NOMO-1 treated with dmso at 0.1 percent for 144 hours (cell line): Measurements from ENCODE around the gene ERC2.

Source experiments
- DNase-seq: peaks from one replicate; lab custom pipeline; 2025; ENCODE audit not compliant: unreplicated experiment; lab: John Stamatoyannopoulos, UW

ERC2 gene

DNA sequence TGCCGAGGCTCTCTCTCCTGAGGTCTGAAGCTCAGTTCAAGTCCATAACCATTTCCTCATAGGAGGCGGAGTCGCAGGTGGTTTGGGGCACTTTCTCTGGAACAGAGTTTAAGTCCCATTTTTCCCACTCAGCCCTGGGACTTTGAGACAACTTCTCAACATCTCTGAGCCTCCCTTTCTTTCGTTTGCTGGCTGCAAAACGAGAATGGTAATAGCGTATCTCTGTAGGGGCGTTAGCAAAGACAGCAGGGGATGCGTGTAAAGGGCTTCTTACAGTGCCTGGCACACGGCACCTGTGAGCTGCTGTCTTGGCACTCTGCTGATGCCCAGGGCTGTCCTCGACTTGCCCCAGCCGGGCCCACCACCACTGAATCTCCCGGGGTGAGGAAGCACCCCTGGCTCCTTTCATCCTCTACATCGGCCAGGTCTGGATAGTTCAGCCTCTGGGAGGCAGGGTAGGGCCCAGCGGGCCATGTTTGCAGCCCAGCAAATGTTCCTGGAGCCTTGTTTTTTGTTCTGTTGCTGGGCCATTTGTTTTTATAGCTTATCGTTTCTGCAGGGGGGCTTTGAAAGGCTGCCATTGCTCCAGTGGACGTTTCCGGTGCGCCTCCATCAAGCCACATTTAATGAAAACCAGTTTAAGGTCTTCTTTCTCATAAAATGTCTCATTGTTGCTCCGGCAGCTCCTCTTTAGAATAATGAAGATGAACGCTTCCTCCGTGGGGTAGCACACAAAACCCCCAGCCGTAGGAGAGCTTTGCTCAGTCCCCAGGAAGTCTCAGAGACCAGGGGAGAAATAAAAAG is 921.2 kb downstream of the ERC2 start:
- no peak for DNase-seq

DNA sequence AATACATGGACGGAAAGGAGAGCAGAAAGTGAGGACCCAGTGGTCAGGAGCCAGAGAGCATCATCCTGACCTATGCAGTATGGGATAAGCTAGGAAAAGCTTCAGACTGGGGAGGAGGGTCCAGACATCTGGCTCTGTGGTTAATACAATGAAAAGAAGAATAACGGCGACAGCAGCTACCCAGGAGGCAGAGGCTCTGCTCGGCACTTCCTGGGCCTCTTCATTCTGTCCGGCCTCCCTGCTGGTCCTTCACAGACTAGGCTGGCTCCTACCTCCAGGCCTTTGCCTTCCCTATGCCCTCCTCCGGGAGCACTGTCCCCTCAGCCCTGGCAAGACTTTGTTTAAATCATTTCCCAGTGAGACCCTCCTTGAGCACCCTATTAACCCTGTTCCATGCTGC is 922.3 kb downstream of the ERC2 start:
- no peak for DNase-seq

DNA sequence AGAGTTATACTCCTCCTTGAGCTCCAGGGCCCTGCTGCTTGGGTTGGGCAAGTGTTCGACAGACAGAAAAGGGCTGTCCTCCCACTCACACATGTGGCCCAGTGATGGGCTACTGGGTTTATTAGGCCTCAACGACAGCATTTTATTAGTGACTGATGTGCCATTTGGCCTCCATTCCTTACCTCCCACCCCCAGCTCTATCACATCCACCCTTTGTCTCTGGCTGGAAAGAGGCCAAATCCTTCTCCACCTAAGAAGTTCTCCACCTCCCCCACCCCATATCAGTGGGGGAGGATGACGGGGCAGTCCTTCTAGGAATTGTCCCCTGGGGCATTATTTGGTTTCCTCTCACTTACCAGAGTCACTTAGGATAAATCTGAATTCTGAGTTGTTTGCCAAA is 924.0 kb downstream of the ERC2 start:
- no peak for DNase-seq

DNA sequence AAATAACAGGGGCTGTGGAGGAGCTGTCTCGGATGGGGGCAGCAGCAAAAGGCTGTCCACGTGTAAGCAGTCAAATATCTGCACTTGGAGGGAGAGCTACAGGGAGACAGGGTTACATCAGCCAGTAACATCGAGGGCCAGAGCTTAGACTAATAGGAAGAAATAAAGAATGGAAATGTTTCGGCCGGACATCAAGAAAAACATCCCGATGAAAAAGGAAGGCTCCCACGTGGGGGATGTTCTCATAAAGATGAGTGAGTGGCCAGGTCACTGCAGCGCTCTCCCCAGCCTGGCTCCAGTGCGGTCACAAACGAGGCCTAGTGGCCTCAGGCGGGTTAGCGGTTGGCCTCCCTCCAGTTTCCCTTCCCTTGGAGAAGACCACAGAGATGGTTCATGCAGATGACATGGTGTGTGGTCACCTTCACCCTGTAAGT is 925.1 kb downstream of the ERC2 start:
- DNase-seq, result no peak

DNA sequence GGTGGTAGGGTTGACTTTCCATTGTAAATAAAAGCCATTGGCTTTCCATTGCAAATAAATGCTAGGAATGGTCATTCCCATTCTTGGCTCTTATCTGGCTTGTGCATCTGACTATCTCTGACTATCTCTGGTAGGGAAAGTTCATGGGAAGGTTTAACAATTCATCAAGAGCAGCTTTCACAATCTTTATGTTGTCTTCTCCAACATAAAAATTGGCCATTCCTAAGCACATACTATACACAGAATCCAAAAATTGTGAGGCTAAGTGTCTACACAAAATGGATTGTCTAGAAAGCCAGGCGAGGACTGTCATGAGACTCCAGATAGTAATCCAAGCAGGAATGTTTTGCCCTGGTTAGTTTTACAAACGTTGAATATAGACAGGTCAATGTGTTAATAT is 926.8 kb downstream of the ERC2 start:
- no peak for DNase-seq

DNA sequence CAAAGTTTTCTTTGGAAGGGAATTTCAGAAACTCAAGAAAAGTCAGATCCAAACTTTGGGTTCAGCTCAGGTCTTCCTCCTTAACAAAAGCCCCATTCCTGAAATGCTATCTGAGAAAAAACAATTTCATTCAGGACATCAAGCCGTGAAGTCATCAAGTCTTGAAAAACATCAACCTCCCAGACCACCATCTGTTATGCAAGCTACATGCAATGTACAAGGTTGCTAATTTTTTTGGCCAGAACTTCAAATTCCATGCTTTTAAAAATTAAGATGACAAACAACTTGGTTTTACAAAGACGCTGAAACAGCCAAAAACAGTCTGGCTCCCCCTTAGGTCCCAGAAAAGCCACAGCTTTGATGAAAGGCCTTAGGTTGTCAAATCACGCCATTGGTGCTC is 927.3 kb downstream of the ERC2 start:
- no peak for DNase-seq

DNA sequence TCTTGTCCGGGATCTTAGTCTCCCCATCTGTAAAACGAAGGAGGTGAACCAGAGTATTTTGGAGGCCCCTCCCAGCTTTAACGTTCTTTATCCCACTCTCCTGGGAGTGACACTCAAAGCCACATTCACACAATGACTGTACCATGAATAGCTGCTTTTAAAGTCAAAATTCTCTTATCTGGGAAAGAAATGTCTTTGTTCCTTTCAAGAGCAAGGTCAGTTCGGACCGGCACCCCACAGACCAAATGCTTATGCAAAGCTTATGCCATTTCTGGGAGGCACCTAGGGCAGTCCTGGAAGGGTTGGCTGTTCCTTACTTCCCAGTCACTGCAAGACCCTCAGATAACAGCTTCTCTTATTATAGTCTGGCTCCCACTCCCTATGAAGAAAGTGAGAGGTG is 927.7 kb downstream of the ERC2 start:
- no peak for DNase-seq

DNA sequence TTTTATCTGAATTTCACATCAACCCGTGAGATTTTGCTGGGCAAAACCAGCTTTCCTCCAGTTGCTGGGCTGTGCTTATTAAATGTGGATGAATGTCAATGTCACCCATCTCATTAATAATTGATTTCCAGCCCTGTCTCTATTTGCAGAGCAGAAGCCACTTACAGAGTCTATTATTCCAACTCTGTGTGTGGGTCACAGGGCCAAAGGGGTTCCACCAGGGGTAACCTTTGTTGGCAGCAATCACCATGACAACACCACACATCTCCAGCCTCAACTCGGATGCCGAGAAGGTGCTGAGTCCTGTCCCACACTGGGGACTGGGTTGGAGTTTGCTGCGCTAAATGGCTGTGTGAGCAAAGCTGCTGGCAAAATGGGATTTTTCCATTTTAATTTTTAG is 930.1 kb downstream of the ERC2 start:
- no peak for DNase-seq

DNA sequence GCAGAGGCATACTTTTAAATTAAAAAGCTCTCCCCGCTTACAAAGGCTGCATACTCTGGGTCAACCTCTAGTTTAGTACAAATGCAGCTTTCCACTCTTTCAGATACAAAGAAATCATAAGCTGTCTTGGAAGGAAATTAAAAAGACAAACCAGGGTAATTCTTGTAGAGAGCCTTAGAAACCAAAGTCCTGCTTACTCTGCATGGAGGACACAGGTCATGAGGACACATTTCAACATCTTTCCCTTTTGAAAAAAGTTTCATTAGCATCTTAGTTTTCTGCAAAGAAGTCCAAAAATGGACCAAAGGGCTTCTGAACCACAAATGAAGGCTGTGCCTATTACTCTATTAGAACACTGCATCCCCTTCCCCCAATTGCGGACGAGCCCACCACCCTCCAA is 930.7 kb downstream of the ERC2 start:
- DNase-seq, result no peak

DNA sequence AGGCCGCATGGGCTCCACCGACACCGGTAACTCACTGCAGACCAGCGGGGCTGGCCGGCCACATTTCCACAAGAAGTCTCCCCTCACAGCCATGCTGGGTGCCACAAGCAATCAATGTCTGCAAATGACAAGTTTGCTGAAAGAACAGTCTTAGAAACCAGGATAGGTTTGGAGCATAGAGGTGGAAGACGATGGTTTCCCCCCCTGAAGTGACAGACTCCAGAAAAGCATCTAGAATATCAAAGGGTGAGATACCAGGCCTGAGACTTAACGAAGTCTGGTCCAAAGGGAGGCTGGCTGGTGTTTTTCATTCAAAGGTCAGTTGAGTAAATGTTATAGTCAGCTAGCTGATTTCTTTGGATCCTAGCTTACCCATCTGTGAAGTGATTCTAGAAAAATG is 931.1 kb downstream of the ERC2 start:
- DNase-seq, result no peak

DNA sequence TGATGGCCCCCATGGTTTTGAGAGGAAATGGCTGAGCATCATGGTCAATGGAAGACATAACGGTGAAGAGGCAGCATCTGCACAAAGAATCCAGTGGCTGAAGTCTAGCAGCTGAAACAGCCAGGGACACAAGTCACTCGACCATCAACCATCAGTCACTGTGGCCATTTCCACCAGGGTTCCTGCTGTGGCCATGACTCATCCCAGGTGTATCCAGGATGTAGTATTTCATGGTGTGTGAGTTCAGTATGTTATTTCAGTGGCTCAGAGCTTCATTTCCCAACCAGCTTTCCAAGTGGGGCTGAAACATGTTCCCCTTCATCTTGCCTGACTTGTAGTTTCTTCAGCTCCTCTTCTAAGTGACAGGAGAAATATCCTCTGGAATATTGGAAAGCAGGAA is 933.4 kb downstream of the ERC2 start:
- no peak for DNase-seq

DNA sequence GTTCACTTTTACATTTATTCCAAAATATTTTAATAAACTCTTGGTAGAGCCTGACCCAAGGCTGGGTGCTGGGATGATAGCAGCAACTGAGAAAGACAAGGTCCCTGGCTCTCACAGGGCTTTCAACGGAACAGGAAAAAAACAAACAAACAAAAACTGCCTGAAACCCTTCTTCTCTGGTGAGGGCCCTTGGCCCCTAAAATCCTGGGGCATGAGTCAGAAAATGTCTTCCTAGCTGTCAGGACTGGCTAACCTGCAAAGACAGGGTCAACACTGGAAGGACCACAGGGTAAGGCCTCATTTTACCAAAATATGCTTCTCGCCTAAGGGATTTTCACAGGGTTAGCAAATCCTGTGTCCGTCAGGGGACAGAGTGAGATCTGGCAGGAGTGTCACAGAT is 935.5 kb downstream of the ERC2 start:
- DNase-seq, result no peak

DNA sequence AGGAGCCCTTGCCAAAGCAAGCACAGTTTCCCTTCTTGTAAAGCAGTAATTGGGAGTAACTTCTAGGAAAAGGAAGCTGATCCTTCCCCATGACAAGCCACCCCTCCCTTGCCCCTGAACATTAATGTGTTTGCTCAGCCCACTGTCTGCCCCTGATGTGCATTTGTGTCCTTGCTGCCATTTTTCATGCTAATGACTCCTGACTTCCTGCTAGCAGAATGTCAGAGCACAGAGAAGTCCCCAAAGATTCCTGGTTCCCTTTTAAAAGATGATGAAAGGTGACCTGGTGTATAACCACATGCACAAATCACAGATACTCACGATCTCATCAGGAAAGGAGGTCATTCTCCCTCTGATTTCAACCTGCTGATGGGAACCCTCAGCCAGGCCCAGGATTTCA is 936.9 kb downstream of the ERC2 start:
- no peak for DNase-seq

DNA sequence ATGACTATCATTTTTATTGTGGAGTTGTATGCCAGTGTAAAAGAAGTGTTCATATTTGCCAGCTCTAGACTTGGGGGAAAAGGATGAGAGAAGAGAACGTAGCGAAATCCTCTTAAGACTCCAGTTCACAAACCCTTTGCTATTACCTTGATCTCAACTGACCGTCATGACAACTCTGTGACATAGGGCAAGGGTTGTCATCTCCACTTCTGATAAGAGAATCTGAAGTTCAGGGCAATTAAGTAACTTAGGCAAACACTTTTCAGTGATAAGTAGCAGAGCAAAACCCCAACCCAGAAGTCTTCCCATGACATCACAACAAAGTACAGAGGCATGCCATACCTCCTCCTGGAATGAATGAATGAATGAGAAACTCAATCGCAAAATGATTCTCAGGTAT is 940.9 kb downstream of the ERC2 start:
- no peak for DNase-seq

DNA sequence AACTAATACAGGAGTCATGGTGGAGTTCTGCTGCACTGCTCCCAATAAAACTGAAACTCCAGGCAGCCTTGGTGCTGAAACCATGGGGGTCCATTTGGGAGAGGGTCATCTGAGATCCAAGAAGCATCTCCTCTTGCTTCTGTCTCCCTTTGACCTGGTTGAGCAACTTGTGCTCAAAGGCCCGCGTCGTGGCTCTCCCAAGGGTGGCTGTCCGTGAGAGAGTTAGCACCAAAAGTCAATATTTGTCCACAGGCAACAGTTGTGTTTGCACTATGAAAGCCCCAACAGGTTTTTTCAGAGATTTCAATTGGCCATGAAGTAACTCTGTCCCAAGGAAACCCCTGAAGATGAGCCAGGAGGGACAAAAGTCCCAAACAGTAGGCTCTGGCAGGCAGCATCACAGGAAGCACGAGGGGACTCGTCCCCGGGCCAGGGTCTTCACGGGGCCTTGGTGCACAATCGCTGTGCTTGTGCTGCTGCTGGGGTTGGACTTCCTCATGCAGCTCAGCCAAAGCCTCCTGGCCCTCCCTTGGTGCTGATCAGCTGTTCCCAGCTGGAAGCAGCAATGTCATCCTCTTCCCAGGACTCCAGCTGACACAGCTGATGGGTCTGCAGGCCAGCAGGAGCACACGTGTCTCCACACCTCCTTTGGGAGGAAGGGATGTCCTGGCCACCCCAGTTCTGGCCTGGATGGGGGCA is 941.8 kb downstream of the ERC2 start:
- no peak for DNase-seq

DNA sequence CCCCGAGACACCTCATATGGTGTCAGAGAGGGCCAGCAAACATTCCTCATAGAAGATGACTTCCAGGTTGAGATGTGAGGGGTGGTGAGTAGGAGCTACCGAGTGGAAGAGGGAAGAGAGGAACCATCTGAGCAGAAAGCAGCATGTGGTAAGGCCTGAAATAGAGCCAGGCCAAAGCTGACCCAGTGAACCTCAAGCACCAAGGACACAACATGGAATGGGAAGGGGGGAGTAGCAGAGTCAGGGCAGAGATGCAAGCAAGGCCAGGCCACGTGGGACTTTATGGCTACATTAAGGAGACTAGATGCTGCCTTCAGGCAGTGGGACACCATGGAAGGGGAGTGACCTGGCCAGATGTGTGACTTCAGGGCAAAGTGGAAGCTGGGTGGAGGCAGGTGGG is 942.8 kb downstream of the ERC2 start:
- no peak for DNase-seq

DNA sequence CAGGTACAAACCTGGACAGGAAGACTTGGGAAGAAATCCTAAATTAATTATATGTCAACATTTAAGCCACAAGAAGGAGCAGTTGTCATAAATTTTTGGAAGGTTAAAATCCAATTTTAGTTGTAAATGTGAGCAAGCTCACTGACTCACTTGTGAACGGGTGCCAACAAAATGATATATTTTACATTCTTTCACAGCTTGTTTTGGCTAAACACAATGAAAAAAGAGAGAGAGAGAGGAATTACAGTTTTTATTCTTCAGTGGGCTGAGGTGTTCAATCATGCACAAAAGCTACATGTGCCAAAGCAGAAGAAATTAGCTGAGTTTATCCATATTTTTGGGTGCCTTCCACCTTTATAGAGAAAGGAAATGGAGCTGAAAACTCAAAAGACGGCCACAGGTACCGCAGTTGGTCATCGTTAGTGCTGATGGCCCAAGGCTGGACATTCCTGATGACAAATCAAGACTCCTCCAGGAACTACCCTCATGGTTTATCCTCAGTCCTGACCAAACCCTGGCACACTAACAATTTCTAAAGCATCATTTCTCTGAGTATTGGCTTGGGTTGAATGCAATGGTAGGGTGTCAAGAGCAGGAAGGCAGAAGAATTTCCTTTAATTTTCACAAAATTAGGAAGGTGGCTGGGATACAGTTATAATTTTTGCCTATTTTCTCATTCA is 943.6 kb downstream of the ERC2 start:
- no peak for DNase-seq

DNA sequence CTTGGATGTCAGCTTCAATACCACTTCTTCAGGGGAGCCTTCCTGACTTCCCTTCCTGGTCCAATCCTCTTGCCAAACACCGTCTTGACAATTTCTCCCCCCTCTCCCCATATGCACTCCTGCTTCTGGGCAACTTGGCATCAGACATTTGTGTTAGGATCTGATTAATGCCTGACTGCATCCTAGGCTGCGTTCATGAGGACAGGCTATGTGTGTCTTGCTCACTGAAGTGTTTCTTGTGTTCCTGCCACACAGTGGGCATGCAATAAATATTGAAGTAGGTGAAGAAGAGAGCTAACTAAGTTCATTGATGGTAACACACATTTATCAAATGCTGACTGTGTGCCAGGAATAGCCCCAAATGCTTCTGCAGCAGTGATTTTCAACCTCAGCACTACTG is 944.8 kb downstream of the ERC2 start:
- no peak for DNase-seq

DNA sequence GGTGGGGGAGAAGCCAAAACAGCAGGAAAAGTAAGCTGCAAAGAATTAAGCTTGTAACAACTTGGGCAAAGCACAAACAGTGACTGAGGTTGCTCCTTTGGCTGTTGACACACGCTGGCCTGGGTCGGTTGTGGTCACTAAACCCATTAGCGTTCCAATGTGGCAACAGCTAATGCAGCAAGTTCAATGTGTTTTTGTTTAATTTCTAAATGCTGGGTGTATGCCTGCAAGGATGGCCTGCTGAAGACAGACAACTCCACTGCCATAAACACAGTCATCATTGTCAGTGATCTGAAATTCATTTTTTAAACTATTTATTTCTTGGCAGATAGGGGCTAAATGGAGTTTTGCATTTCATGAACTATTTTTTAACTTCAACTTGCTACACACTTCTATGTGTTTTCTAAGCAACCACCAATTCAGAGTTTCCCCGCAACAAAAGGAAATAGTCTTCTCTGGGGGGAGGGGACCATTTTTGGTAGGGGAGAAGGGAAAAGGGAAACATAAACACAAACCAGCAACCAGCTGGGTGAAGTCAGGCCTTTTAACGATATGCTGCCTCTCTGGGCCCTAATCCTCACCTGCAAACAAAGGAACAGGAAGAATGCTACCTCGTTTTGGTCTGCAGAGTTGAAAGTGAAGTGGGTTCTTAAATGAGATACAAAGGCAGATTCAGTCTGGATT is 946.4 kb downstream of the ERC2 start:
- DNase-seq, result no peak

DNA sequence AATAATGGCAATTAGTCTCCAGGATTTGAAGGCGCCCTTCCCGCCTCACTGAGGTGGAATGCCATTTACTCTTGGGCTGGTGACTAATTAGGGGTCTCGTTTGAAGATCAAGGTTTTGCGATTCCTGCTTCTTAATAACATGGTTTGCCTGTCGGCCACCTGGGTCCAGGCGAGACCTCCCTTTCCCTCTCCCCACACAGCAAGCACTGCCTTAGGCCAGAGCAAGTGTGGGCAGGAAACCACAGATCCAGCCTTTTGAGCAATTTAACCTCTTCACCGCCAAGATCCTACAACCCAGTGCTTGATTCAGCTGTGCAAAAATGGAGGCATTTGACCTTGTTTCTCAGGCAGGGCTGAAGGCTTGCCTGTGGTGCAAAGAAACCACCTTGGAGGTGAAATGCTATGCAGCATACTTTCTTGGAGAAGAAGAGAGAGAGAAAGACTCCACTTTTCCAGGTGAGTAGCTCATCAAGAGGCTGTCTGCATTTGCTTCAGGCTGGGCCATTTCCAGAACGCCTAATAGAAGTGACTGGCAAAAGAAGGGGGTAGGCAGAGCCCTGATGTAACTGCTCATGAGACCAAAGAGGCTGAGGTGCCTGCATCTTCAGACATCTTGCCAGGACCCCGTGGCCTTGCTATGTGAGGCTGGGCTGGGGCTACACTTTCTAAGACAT is 947.1 kb downstream of the ERC2 start:
- DNase-seq, result no peak

DNA sequence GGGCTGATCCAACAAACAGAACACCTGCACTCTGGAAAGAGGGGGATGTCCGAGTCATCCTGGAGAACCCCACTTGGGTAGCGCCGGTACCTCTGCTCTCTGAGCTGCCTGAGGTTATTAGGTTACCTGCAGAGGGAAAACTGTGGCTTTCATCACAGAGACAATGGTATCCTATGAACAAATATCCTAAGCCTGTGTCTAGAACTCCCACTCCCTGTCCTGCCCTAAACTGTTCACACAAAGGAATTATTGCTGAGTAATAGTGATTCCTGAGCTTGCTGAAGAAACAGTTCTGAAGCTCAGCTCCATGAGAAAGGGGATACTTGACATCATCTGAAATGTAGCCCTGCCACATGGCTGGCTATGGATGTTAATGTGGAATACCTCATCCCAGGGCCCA is 949.2 kb downstream of the ERC2 start:
- DNase-seq, result no peak
